ENCODE data around the gene CTSL. TPM values are rescaled to one million over a fixed set of nuclear protein-coding genes. Genes with fewer than 3 reads are reported as not detected.

The CTSL gene
- total and polyA plus RNA-seq, 2 experiments from 2014 or later: 34.5 to 35.3 TPM

DNA sequence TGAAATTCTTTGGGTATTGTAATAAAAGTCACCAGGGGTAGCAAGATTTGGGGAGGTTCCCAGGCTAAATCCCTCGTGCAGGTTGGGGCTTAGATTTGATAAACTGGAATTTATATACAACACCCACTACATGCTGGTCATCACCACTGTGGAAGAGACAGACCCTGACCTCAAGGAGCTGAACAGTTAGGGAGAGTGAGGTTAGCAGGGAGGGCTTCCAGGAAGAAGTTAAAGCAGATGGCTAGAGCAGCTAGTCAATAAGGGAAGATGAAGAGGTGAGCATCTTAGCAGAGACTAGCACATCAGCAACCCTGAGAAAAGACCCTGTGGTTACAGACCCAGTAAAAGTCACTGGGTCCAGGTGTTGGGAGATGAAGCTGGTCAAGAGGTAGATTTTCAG lies 6.4 kb downstream of the CTSL start:
- Mint-ChIP-seq H3K27me3 (ENCODE audit: insufficient read depth, low read depth, poor library complexity) (peaks cover 4% of the 10 kb centered on the region), H3K9me3 (no peaks in the 10 kb centered on the region), H3K27ac (no peak overlapping the region), H3K36me3 (ENCODE audit: low read depth) (peaks cover 10% of the 10 kb centered on the region), H3K4me3 (no peak overlapping the region), H3K4me1 (no peaks in the 10 kb centered on the region)
- no peak for ATAC-seq
- DNase-seq (ENCODE audit: low spot score): no peak
- no peak overlapping the region for H2AFZ ChIP-seq
- no peaks in the 10 kb centered on the region for H3F3A ChIP-seq (replicated peaks; ENCODE audit: low read depth)
- H4K20me1 ChIP-seq (replicated peaks; ENCODE audit: insufficient read depth): no peaks in the 10 kb centered on the region
- H3K9me2 ChIP-seq (ENCODE audit: insufficient read depth): no peaks in the 10 kb centered on the region
- H3K27ac ChIP-seq (ENCODE audit: low read depth): no peak overlapping the region
- no peaks in the 10 kb centered on the region for H3K79me2 ChIP-seq (replicated peaks; ENCODE audit: insufficient read depth)
- no peaks in the 10 kb centered on the region for H3K4me1 ChIP-seq (ENCODE audit: insufficient read depth)
- H3K4me2 ChIP-seq: no peak overlapping the region
- TF ChIP-seq STAT1 (IDR thresholded peaks at IDR 0.05; ENCODE audit: unreplicated experiment): no peak
- no peak for TF ChIP-seq ZNF114 (CRISPR knock-in tag; IDR thresholded peaks at IDR 0.05)
- TF ChIP-seq, protein P1, sequence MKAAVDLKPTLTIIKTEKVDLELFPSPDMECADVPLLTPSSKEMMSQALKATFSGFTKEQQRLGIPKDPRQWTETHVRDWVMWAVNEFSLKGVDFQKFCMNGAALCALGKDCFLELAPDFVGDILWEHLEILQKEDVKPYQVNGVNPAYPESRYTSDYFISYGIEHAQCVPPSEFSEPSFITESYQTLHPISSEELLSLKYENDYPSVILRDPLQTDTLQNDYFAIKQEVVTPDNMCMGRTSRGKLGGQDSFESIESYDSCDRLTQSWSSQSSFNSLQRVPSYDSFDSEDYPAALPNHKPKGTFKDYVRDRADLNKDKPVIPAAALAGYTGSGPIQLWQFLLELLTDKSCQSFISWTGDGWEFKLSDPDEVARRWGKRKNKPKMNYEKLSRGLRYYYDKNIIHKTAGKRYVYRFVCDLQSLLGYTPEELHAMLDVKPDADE (IDR thresholded peaks at IDR 0.05): no peak
- TF ChIP-seq, protein P2, sequence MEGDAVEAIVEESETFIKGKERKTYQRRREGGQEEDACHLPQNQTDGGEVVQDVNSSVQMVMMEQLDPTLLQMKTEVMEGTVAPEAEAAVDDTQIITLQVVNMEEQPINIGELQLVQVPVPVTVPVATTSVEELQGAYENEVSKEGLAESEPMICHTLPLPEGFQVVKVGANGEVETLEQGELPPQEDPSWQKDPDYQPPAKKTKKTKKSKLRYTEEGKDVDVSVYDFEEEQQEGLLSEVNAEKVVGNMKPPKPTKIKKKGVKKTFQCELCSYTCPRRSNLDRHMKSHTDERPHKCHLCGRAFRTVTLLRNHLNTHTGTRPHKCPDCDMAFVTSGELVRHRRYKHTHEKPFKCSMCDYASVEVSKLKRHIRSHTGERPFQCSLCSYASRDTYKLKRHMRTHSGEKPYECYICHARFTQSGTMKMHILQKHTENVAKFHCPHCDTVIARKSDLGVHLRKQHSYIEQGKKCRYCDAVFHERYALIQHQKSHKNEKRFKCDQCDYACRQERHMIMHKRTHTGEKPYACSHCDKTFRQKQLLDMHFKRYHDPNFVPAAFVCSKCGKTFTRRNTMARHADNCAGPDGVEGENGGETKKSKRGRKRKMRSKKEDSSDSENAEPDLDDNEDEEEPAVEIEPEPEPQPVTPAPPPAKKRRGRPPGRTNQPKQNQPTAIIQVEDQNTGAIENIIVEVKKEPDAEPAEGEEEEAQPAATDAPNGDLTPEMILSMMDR (conservative IDR thresholded peaks at IDR 0.05; ENCODE audit: low read depth in 2 of 2): no peak
- no peak for TF ChIP-seq ZNF331 (CRISPR knock-in tag; IDR thresholded peaks at IDR 0.05; ENCODE audit: low read depth)
- TF ChIP-seq EZH2phosphoT487 (IDR thresholded peaks at IDR 0.05; ENCODE audit: unreplicated experiment): no peak
- TF ChIP-seq JUNB (IDR thresholded peaks at IDR 0.05; ENCODE audit: unreplicated experiment): no peak
- TF ChIP-seq, protein P3, sequence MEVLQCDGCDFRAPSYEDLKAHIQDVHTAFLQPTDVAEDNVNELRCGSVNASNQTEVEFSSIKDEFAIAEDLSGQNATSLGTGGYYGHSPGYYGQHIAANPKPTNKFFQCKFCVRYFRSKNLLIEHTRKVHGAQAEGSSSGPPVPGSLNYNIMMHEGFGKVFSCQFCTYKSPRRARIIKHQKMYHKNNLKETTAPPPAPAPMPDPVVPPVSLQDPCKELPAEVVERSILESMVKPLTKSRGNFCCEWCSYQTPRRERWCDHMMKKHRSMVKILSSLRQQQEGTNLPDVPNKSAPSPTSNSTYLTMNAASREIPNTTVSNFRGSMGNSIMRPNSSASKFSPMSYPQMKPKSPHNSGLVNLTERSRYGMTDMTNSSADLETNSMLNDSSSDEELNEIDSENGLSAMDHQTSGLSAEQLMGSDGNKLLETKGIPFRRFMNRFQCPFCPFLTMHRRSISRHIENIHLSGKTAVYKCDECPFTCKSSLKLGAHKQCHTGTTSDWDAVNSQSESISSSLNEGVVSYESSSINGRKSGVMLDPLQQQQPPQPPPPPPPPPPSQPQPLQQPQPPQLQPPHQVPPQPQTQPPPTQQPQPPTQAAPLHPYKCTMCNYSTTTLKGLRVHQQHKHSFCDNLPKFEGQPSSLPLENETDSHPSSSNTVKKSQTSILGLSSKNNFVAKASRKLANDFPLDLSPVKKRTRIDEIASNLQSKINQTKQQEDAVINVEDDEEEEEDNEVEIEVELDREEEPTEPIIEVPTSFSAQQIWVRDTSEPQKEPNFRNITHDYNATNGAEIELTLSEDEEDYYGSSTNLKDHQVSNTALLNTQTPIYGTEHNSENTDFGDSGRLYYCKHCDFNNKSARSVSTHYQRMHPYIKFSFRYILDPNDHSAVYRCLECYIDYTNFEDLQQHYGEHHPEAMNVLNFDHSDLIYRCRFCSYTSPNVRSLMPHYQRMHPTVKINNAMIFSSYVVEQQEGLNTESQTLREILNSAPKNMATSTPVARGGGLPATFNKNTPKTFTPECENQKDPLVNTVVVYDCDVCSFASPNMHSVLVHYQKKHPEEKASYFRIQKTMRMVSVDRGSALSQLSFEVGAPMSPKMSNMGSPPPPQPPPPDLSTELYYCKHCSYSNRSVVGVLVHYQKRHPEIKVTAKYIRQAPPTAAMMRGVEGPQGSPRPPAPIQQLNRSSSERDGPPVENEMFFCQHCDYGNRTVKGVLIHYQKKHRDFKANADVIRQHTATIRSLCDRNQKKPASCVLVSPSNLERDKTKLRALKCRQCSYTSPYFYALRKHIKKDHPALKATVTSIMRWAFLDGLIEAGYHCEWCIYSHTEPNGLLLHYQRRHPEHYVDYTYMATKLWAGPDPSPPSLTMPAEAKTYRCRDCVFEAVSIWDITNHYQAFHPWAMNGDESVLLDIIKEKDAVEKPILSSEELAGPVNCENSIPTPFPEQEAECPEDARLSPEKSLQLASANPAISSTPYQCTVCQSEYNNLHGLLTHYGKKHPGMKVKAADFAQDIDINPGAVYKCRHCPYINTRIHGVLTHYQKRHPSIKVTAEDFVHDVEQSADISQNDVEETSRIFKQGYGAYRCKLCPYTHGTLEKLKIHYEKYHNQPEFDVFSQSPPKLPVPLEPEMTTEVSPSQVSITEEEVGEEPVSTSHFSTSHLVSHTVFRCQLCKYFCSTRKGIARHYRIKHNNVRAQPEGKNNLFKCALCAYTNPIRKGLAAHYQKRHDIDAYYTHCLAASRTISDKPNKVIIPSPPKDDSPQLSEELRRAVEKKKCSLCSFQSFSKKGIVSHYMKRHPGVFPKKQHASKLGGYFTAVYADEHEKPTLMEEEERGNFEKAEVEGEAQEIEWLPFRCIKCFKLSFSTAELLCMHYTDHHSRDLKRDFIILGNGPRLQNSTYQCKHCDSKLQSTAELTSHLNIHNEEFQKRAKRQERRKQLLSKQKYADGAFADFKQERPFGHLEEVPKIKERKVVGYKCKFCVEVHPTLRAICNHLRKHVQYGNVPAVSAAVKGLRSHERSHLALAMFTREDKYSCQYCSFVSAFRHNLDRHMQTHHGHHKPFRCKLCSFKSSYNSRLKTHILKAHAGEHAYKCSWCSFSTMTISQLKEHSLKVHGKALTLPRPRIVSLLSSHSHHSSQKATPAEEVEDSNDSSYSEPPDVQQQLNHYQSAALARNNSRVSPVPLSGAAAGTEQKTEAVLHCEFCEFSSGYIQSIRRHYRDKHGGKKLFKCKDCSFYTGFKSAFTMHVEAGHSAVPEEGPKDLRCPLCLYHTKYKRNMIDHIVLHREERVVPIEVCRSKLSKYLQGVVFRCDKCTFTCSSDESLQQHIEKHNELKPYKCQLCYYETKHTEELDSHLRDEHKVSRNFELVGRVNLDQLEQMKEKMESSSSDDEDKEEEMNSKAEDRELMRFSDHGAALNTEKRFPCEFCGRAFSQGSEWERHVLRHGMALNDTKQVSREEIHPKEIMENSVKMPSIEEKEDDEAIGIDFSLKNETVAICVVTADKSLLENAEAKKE (CRISPR knock-in tag; IDR thresholded peaks at IDR 0.05): no peak
- H3K36me3 ChIP-seq (ENCODE audit: insufficient read depth): no peaks in the 10 kb centered on the region; the same call in 1 of the 2 replicates
- H3K4me3 ChIP-seq: no peak overlapping the region
- H3K27me3 ChIP-seq (ENCODE audit: insufficient read depth): no peaks in the 10 kb centered on the region
